Lung (tissue), 12 donors: ENCODE measurements around the gene CYGB. TPM values are rescaled to one million over a fixed set of nuclear protein-coding genes. Genes with fewer than 3 reads are reported as not detected.

Source experiments
- ATAC-seq: fragments of 200-7000 bp; cut with Tn5 transposase; one replicate; pipeline ENCODE4 v1.9.1; 2020; ENCODE audit warnings: moderate number of reproducible peaks; ENCODE audit not compliant: insufficient read depth, low FRiP score
- DNase-seq, 3 donors: peaks; one replicate each; pipeline ENCODE4 v3.0.0-alpha.2; 2013 to 2017
- H3K27ac ChIP-seq, 2 donors: one replicate each; pipeline ENCODE4 v1.5.1; 2013; ENCODE audit warnings: mild to moderate bottlenecking in 2 of 2, moderate library complexity in 2 of 2, control low read depth in 1 of 2, inconsistent platforms in 1 of 2, low read depth in 1 of 2, low read length in 1 of 2
- H3K27me3 ChIP-seq, 3 donors: one replicate each; pipeline ENCODE4 v1.5.1; 2013; ENCODE audit warnings: low read length in 2 of 3; ENCODE audit not compliant: control insufficient read depth in 3 of 3, insufficient read depth in 3 of 3
- H3K36me3 ChIP-seq, 4 donors: one replicate each; pipeline ENCODE4 v1.5.1; 2013; ENCODE audit warnings: low read length in 4 of 4, mild to moderate bottlenecking in 1 of 4, moderate library complexity in 1 of 4; ENCODE audit not compliant: control insufficient read depth in 4 of 4, insufficient read depth in 4 of 4
- H3K4me1 ChIP-seq, 5 donors: one replicate each; pipeline ENCODE4 v1.5.1; 2013; ENCODE audit warnings: low read length in 5 of 5, mild to moderate bottlenecking in 2 of 5, moderate library complexity in 1 of 5; ENCODE audit not compliant: control insufficient read depth in 5 of 5, insufficient read depth in 5 of 5
- H3K4me3 ChIP-seq: one replicate; pipeline ENCODE4 v1.5.1; 2013; ENCODE audit warnings: mild to moderate bottlenecking, control low read depth, moderate library complexity
- H3K9ac ChIP-seq, 2 donors: one replicate each; pipeline ENCODE4 v1.5.1; 2013; ENCODE audit warnings: low read length in 2 of 2, control low read depth in 1 of 2; ENCODE audit not compliant: insufficient read depth in 1 of 2
- H3K9me3 ChIP-seq, 4 donors: one replicate each; pipeline ENCODE4 v1.5.1; 2013; ENCODE audit warnings: low read length in 3 of 4, mild to moderate bottlenecking in 1 of 4, moderate library complexity in 1 of 4; ENCODE audit not compliant: control insufficient read depth in 4 of 4, insufficient read depth in 3 of 4
- CTCF ChIP-seq: IDR thresholded peaks from 2 replicates; pipeline ENCODE4 v1.5.1; 2012; ENCODE audit warnings: mild to moderate bottlenecking; ENCODE audit errors: control extremely low read depth, extremely low read depth
- WGBS, 2 donors: extraction: QIAGEN DNeasy Blood & Tissue Kit; methylation state at CpG; one replicate each; pipeline ENCODE4 v1.1.7; 2013; 5-methylcytosine and 5-hydroxymethylcytosine counted together
- polyA plus RNA-seq, 2 donors: library from polyadenylated mRNA; stranded (reverse); fragments of 200-250 nt; gene quantifications; one replicate each; pipeline ENCODE4 v1.2.1, GENCODE V29; 2013
- total RNA-seq, 2 donors: library from RNA; depleted of rRNA in 1 of 2; stranded (reverse); fragments of >200 nt in 1 of 2; gene quantifications; one replicate each; pipeline ENCODE4 v1.2.1, GENCODE V29; 2014 to 2021
- donor health status: control.
- donor health status: control.
- donor health status: Bipolar disorder and iron deficiency.
- donor health status: healthy.
- donor health status: DM: yes; HTN: yes; CAD: no.

CYGB gene
- total and polyA plus RNA-seq, 4 donors = 15.9 to 30.4 (median 20.7) TPM

- 70 to 82% methylated on average over 9 of the region's 9 CpGs for WGBS, 2 donors
- Histone ChIP-seq H3K9ac (no peak overlapping the region), H3K4me1 (no peaks in the 10 kb centered on the region), H3K4me3 (no peak overlapping the region), H3K9me3 (no peaks in the 10 kb centered on the region), H3K36me3 (peaks cover 0 to 8% (median 0%) of the 10 kb centered on the region in 4 donors), H3K27me3 (no peaks in the 10 kb centered on the region), H3K27ac (no peak overlapping the region)
- TF ChIP-seq CTCF = no peak
- DNase-seq (no peak), ATAC-seq (no peak)
These were observed 38.7 kb upstream of the CYGB start for GRCh38 chr17:76576189-76576588.

- Histone ChIP-seq H3K4me3 (no peak overlapping the region), H3K4me1 (no peaks in the 10 kb centered on the region), H3K27me3 (no peaks in the 10 kb centered on the region), H3K27ac (no peak overlapping the region), H3K36me3 (peaks cover 0 to 8% (median 0%) of the 10 kb centered on the region in 4 donors), H3K9ac (no peak overlapping the region), H3K9me3 (no peaks in the 10 kb centered on the region)
- ATAC-seq = no peak
- no peak for TF ChIP-seq CTCF
- no peak for DNase-seq
- 70 to 73% methylated on average over 5 of the region's 5 CpGs for WGBS, 2 donors
These were observed 38.1 kb upstream of the CYGB start for GRCh38 chr17:76575570-76575969.

- Histone ChIP-seq H3K4me1 (peaks cover 0 to 8% (median 0%) of the 10 kb centered on the region in 5 donors), H3K27ac (no peak overlapping the region), H3K4me3 (no peak overlapping the region), H3K9me3 (no peaks in the 10 kb centered on the region), H3K9ac (no peak overlapping the region), H3K27me3 (no peaks in the 10 kb centered on the region), H3K36me3 (peaks cover 0 to 8% (median 0%) of the 10 kb centered on the region in 4 donors)
- DNase-seq = no peak
- no peak for ATAC-seq
- TF ChIP-seq CTCF = no peak
- WGBS, 2 donors = 94 to 95% methylated on average over 11 of the region's 11 CpGs
These were observed 36.7 kb upstream of the CYGB start for GRCh38 chr17:76574166-76574565.

- DNase-seq = no peak
These were observed 35.6 kb upstream of the CYGB start for GRCh38 chr17:76573096-76573495.

More at GRCh38 chr17:76573096-76573495, 35.6 kb upstream of the CYGB start:
- 95% methylated on average over 10 of the region's 10 CpGs for WGBS, 2 donors
- Histone ChIP-seq H3K27ac (no peak overlapping the region), H3K9me3 (no peaks in the 10 kb centered on the region), H3K9ac (no peak overlapping the region), H3K27me3 (peaks cover 0 to 5% (median 0%) of the 10 kb centered on the region in 3 donors), H3K36me3 (peaks cover 0 to 8% (median 0%) of the 10 kb centered on the region in 4 donors), H3K4me1 (peaks cover 0 to 11% (median 0%) of the 10 kb centered on the region in 5 donors), H3K4me3 (no peak overlapping the region)
- no peak for ATAC-seq
- TF ChIP-seq CTCF = no peak
